GM18502 (cell line): Measurements from ENCODE around the gene EPN2.
"Not testable (repeated sequence)": the region's sequence is repeated elsewhere in the genome, so short reads cannot be mapped to it uniquely, and the experiment has no call there.

Source experiments
- ATAC-seq: cut with Tn5 transposase; IDR thresholded peaks from one replicate; pipeline ENCODE4 v1.9.1; 2021; ENCODE audit warnings: mild to moderate bottlenecking; ENCODE audit not compliant: unreplicated experiment, poor library complexity

Gene EPN2

DNA sequence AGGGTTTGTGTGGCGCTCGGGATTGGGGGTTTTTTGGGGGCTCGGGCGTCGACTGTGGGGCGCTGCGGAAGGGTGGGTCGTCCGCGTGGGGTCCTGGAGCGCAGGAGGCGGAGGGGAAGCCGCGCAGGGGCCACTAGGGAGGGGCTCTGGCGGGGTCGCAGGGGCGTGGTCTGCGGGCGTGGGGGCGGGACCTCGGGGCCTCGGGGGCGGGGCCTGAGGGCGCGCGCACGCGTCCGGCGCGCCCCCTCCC, at the start of gene EPN2:
Gene EPN2 (plus strand): TSS at position 228 of the 250 bp plus-strand sequence. CDS start 45,754 bp downstream, outside the sequence.
- not testable (repeated sequence) for ATAC-seq

DNA sequence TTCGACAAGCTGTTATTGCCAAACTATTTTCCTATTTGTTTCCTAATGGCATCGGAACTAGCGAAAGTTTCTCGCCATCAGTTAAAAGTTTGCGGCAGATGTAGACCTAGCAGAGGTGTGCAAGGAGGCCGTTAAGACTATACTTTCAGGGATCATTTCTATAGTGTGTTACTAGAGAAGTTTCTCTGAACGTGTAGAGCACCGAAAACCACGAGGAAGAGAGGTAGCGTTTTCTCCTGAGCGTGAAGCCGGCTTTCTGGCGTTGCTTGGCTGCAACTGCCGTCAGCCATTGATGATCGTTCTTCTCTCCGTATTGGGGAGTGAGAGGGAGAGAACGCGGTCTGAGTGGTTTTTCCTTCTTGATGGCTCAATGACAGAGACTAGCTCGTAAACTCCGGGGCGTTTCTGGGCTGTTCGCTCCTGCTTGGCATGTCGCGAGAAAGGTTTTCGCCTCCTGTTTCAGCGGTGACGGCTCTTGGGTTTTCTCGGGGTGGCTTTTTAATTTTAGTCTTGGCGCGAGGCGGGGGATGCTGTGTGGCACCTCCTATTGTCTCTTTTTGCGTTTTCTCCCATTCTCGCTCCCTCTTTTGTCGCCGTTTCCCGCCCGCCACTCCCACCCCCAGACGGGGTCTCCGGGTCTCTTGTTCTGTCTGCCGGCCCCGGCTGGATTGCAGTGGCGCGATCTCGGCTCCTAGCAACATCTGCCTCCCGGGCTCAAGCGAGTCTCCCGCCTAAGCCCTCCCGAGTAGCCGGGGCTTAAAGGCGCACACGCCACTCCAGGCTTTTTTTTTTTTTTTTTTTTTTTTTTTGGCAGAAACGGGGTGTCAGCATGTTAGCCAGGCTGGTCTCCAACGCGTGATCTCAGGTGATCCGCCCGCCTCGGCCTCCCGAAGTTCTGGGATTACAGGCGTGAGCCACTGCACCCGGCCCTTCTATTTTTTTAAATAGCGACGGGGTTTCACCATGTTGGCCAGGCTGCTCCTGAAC, 49.0 kb upstream of the EPN2 start:
- peak; percentile 31 for ATAC-seq

GRCh38 chr17:19188870-19189708, 48.1 kb upstream of the EPN2 start:
- peak; percentile 59 for ATAC-seq

- ATAC-seq: not testable (repeated sequence)
Observed at GRCh38 chr17:19189781-19190405, 47.3 kb upstream of the EPN2 start.

GRCh38 chr17:19196382-19197204, 40.6 kb upstream of the EPN2 start:
- peak; percentile 93 for ATAC-seq

GRCh38 chr17:19202448-19202847, 34.7 kb upstream of the EPN2 start:
- peak; percentile 81 for ATAC-seq

GRCh38 chr17:19203429-19203828, 33.7 kb upstream of the EPN2 start:
- not testable (repeated sequence) for ATAC-seq

GRCh38 chr17:19215074-19215860, 21.9 kb upstream of the EPN2 start:
- not testable (repeated sequence) for ATAC-seq

DNA sequence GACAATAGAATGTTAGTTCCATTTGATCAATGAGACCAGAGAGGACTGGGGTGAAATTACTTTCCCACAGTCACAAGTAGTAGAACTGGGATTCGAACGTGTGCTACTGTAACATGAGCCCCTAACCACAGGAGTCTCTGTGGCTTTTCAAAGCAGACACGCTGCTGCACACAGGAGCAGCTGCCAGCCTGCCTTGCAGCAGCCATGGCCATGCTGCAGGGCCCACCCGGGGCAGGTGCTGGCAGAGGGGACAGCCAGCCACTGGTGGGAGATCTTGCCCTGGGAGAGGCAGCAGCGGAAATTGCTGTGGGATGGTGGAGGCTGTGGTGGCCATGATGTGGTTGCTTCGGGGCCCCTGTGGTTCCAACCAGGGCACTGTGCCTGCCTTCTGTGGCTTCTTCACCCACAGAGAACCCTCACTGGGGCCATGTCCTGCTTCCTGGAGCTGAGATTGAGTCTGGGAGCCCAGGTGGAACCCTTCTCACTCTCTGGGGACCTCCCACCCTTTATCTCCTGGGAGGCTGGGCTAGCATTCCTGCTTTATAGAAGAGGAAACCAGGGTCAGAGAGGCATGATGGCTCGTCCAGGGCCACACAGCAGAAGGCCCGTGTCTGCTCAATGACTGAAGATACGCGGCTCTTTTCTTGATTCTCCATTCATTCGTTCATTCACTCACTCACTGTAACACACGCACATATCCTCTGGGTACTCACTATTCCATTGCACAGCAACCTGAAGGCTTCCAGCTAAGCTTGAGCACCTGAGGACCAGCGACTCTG, 20.8 kb upstream of the EPN2 start:
- peak; percentile 48 for ATAC-seq

DNA sequence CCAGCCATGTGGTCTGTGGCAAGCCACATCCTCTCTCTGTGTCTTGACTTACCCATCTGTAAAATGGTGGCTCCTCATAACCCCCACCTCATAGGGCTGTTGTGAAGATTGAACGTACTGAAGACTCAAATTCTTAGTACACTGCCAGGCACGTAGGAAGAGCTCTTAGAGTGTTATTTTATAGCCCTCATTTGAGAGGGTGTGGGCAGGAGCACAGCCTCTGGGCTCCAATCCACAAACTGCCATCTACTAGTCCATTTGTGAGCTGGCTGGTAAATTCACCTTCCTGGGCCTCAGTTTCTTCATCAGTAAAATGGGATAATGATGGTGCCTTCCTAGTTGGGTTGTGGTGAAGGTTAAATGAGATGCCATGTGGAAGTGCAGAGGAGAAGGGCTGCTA, 18.3 kb upstream of the EPN2 start:
- not testable (repeated sequence) for ATAC-seq

GRCh38 chr17:19219384-19219783, 17.8 kb upstream of the EPN2 start:
- ATAC-seq: not testable (repeated sequence)

- not testable (repeated sequence) for ATAC-seq
Observed at GRCh38 chr17:19220195-19220594, 17.0 kb upstream of the EPN2 start.

DNA sequence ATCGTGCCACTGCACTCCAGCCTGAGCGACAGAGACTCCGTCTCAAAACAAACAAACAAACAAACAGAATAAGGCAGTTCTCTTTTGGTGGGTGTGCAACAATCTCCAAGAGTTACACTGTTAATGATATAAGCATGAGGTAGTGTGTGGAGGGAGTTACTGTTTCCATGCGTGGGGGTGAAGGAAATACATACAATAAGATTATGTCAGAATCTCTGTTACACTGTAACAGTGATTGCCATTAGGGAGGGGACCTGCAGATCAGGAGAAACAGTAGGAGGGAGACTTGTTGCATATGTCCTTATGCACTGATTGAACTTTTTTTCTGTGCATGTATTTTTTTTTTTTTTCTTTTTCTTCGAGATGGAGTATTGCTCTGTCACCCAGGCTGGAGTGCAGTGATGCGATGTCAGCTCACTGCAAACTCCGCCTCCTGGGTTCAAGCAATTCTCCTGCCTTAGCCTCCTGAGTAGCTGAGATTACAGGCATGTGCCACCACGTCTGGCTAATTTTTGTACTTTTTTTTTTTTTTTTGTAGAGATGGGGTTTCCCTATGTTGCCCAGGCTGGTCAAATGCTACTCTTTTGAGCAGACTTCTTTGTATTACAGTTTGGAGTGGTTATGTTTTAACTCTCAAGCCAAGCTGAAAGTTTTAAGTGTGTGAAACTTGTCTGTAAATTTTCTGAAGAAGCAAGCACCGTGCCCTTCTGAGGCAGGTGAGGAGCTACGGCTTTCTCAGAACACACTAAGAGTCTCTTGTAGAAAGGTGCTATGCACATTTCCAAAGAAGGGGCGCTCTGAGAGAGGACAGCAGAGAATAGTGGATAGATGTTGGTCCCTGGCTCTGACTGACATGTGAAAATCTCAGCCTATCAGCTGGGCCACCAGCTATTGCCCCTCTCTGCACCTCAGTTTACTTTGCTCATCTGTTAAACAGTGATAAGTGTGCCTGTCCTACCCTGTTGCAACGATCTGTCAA, 10.3 kb upstream of the EPN2 start:
- not testable (repeated sequence) for ATAC-seq

DNA sequence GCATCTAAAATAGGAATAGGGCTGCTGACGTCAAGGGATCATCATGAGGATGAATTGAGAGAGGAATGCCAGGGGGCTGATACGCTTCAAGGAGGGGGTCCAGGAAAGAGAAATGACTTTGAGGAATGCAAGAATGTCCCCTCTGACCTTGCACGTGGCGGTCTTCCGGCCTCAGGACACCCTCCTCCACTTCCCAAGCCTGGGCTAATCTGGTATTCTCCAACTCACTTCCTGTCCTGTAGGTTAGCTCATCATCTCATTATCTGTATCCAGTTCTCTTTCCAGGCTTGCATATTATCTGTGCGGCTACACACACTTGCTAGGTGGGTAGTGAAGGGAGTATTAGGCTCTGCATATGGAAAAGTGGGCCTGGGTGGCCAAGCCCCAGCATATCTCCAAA, 2.5 kb upstream of the EPN2 start:
- not testable (repeated sequence) for ATAC-seq

- peak; percentile 30 for ATAC-seq
Observed at GRCh38 chr17:19236351-19237138, 621 bp upstream of the EPN2 start.

GRCh38 chr17:19237389-19238166, 412 bp downstream of the EPN2 start:
- ATAC-seq: peak; percentile 70
